Lung (tissue), 12 donors: ENCODE measurements around the gene ZFP36L1. TPM values are rescaled to one million over a fixed set of nuclear protein-coding genes. Genes with fewer than 3 reads are reported as not detected.

Source experiments
- ATAC-seq: fragments of 200-7000 bp; cut with Tn5 transposase; one replicate; pipeline ENCODE4 v1.9.1; 2020; ENCODE audit warnings: moderate number of reproducible peaks; ENCODE audit not compliant: insufficient read depth, low FRiP score
- DNase-seq, 3 donors: peaks; one replicate each; pipeline ENCODE4 v3.0.0-alpha.2; 2013 to 2017
- H3K27ac ChIP-seq, 2 donors: one replicate each; pipeline ENCODE4 v1.5.1; 2013; ENCODE audit warnings: mild to moderate bottlenecking in 2 of 2, moderate library complexity in 2 of 2, control low read depth in 1 of 2, inconsistent platforms in 1 of 2, low read depth in 1 of 2, low read length in 1 of 2
- H3K27me3 ChIP-seq, 3 donors: one replicate each; pipeline ENCODE4 v1.5.1; 2013; ENCODE audit warnings: low read length in 2 of 3; ENCODE audit not compliant: control insufficient read depth in 3 of 3, insufficient read depth in 3 of 3
- H3K36me3 ChIP-seq, 4 donors: one replicate each; pipeline ENCODE4 v1.5.1; 2013; ENCODE audit warnings: low read length in 4 of 4, mild to moderate bottlenecking in 1 of 4, moderate library complexity in 1 of 4; ENCODE audit not compliant: control insufficient read depth in 4 of 4, insufficient read depth in 4 of 4
- H3K4me1 ChIP-seq, 5 donors: one replicate each; pipeline ENCODE4 v1.5.1; 2013; ENCODE audit warnings: low read length in 5 of 5, mild to moderate bottlenecking in 2 of 5, moderate library complexity in 1 of 5; ENCODE audit not compliant: control insufficient read depth in 5 of 5, insufficient read depth in 5 of 5
- H3K4me3 ChIP-seq: one replicate; pipeline ENCODE4 v1.5.1; 2013; ENCODE audit warnings: mild to moderate bottlenecking, control low read depth, moderate library complexity
- H3K9ac ChIP-seq, 2 donors: one replicate each; pipeline ENCODE4 v1.5.1; 2013; ENCODE audit warnings: low read length in 2 of 2, control low read depth in 1 of 2; ENCODE audit not compliant: insufficient read depth in 1 of 2
- H3K9me3 ChIP-seq, 4 donors: one replicate each; pipeline ENCODE4 v1.5.1; 2013; ENCODE audit warnings: low read length in 3 of 4, mild to moderate bottlenecking in 1 of 4, moderate library complexity in 1 of 4; ENCODE audit not compliant: control insufficient read depth in 4 of 4, insufficient read depth in 3 of 4
- WGBS, 2 donors: extraction: QIAGEN DNeasy Blood & Tissue Kit; methylation state at CpG; one replicate each; pipeline ENCODE4 v1.1.7; 2013; 5-methylcytosine and 5-hydroxymethylcytosine counted together
- polyA plus RNA-seq, 2 donors: library from polyadenylated mRNA; stranded (reverse); fragments of 200-250 nt; gene quantifications; one replicate each; pipeline ENCODE4 v1.2.1, GENCODE V29; 2013
- total RNA-seq, 2 donors: library from RNA; depleted of rRNA in 1 of 2; stranded (reverse); fragments of >200 nt in 1 of 2; gene quantifications; one replicate each; pipeline ENCODE4 v1.2.1, GENCODE V29; 2014 to 2021
- TF ChIP-seq, protein P1 (sequence below): IDR thresholded peaks from 2 replicates; pipeline ENCODE4 v1.5.1; 2012; ENCODE audit warnings: mild to moderate bottlenecking; ENCODE audit errors: control extremely low read depth, extremely low read depth
- donor health status: control.
- donor health status: control.
- donor health status: Bipolar disorder and iron deficiency.
- donor health status: healthy.
- donor health status: DM: yes; HTN: yes; CAD: no.

Gene ZFP36L1
- total and polyA plus RNA-seq, 4 donors: 63.7 to 364 (median 267) TPM

- Histone ChIP-seq H3K4me3 (no peak overlapping the region), H3K36me3 (no peaks in the 10 kb centered on the region), H3K9ac (no peak overlapping the region), H3K27ac (no peak overlapping the region), H3K4me1 (peaks cover 13 to 40% (median 24%) of the 10 kb centered on the region in 5 donors), H3K9me3 (no peaks in the 10 kb centered on the region), H3K27me3 (no peaks in the 10 kb centered on the region)
- ATAC-seq: no peak
- TF ChIP-seq, protein P1, sequence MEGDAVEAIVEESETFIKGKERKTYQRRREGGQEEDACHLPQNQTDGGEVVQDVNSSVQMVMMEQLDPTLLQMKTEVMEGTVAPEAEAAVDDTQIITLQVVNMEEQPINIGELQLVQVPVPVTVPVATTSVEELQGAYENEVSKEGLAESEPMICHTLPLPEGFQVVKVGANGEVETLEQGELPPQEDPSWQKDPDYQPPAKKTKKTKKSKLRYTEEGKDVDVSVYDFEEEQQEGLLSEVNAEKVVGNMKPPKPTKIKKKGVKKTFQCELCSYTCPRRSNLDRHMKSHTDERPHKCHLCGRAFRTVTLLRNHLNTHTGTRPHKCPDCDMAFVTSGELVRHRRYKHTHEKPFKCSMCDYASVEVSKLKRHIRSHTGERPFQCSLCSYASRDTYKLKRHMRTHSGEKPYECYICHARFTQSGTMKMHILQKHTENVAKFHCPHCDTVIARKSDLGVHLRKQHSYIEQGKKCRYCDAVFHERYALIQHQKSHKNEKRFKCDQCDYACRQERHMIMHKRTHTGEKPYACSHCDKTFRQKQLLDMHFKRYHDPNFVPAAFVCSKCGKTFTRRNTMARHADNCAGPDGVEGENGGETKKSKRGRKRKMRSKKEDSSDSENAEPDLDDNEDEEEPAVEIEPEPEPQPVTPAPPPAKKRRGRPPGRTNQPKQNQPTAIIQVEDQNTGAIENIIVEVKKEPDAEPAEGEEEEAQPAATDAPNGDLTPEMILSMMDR: no peak
- DNase-seq: peak in 2 of 3 donors; percentile 57 to 58
- WGBS, 2 donors: 82 to 92% methylated on average over 2 of the region's 2 CpGs
Observed at GRCh38 chr14:68760761-68761160, 32.1 kb downstream of the ZFP36L1 start.

DNA sequence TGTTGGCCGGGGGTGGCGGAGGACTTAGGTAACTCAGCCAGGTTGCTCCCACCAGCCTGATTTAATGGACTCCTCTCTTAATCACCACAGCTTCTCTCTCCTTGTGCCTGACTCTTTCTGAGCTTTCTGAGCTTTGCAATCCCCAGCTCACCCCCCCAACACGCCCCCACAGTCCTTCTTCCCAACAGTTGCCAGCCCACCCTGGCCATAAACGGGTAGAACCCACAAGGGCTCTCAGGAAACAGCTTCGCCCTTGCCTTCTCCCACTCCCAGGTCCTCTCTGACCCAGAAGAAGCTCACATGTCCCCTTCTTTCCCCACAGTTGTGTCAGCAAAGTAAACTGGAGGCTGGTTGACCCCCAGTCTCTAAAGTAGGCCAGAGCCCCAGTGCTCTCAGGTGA, 32.9 kb downstream of the ZFP36L1 start:
- Histone ChIP-seq H3K36me3 (no peaks in the 10 kb centered on the region), H3K9ac (no peak overlapping the region), H3K4me3 (no peak overlapping the region), H3K27ac (no peak overlapping the region), H3K27me3 (no peaks in the 10 kb centered on the region), H3K9me3 (no peaks in the 10 kb centered on the region), H3K4me1 (peaks cover 13 to 42% (median 24%) of the 10 kb centered on the region in 5 donors)
- no peak for ATAC-seq
- WGBS, 2 donors: 67 to 82% methylated on average over 5 of the region's 5 CpGs
- TF ChIP-seq, protein P1: no peak
- no peak for DNase-seq

DNA sequence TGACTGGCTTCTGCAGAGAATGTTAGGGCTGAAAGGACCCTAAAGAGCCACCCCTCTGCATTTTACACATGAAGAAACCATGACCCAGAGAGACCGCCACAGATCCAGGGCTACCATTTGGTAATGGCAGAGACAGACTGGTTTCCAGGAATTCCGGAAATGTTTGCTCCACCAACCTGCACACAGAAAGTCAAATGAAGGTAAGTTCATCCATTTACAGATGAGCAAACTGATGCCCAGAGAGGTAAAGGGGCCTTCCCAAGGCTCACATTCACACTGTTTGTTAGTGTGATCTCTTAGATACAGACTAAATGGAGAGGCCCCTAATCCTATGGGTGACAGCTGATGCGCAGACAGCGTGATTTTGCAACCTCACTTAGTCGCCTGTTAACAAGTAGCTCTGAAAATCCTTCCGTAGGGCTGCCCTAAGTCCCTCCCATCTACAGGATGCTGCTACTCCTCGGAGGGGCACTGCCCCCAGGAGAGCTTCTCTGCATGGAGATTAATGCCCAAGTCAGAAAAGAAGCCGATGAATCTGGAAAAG, 33.8 kb downstream of the ZFP36L1 start:
- no peak overlapping the region for H3K9ac ChIP-seq
- no peaks in the 10 kb centered on the region for H3K27me3 ChIP-seq
- H3K4me3 ChIP-seq: no peak overlapping the region
- H3K36me3 ChIP-seq: no peaks in the 10 kb centered on the region
- TF ChIP-seq, protein P1: no peak
- ATAC-seq (no peak), DNase-seq (peak in 1 of 3 donors; percentile 29)
- peaks cover 16 to 45% (median 24%) of the 10 kb centered on the region in 5 donors for H3K4me1 ChIP-seq
- no peak overlapping the region for H3K27ac ChIP-seq
- H3K9me3 ChIP-seq: no peaks in the 10 kb centered on the region
- WGBS, 2 donors: 82 to 91% methylated on average over 8 of the region's 8 CpGs

DNA sequence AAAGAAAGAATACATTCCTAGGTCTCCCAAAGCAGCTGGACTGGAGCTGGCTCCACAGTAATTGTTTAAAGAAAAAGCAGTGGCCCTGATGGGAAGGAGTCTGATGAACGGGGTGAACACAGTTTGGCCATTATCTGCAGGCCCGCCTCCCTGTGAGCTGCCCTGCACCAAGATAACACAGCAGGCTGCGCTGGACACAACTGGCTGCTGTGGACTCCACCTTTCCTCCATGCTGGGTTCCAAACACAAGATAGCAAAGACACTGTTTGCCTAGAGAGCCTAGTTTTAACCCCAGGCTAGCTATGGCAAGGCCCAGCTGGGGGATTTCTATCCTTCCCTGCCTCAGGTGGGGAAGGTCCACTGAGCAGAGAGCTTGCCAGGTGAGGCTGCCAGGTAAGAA, 34.6 kb downstream of the ZFP36L1 start:
- Histone ChIP-seq H3K4me1 (peaks cover 16 to 47% (median 23%) of the 10 kb centered on the region in 5 donors), H3K4me3 (no peak overlapping the region), H3K9me3 (no peaks in the 10 kb centered on the region), H3K36me3 (no peaks in the 10 kb centered on the region), H3K27ac (no peak overlapping the region), H3K27me3 (no peaks in the 10 kb centered on the region), H3K9ac (no peak overlapping the region)
- TF ChIP-seq, protein P1: no peak
- WGBS, 2 donors: 89 to 92% methylated on average over 3 of the region's 3 CpGs
- ATAC-seq (no peak), DNase-seq (no peak)
